ENCODE results near the gene PRKCB. TPM values are rescaled to one million over a fixed set of nuclear protein-coding genes. Genes with fewer than 3 reads are reported as not detected.

Gene PRKCB
- total and polyA plus RNA-seq, 2 donors from 2014 or later: 0.62 to 17.8 TPM

GRCh38 chr16:23847948-23848347, 12.2 kb downstream of the PRKCB start:
- no peak for TF ChIP-seq CTCF (IDR thresholded peaks at IDR 0.05; ENCODE audit: borderline replicate concordance, extremely low read depth, insufficient read depth)
- H3K9me3 ChIP-seq (ENCODE audit: control insufficient read depth in 2 of 3, insufficient read depth in 1 of 3, low read length in 3 of 3): peaks cover 0 to 6% (median 0%) of the 10 kb centered on the region in 3 donors
- H3K4me1 ChIP-seq (ENCODE audit: control insufficient read depth in 2 of 3, insufficient read depth in 2 of 3, low read depth in 1 of 3, low read length in 3 of 3): no peaks in the 10 kb centered on the region
- DNase-seq (no peak), FAIRE-seq (no peak)
- no peak overlapping the region for H3K27ac ChIP-seq (ENCODE audit: low read depth in 2 of 2, low read length in 2 of 2)
- intact Hi-C loops (cut with DNase I): no loop called here
- no peak overlapping the region for H3K4me3 ChIP-seq (ENCODE audit: low read length in 3 of 3)
- no peak overlapping the region for H3K9ac ChIP-seq (ENCODE audit: low read length in 3 of 3)
- no peaks in the 10 kb centered on the region for H3K36me3 ChIP-seq (ENCODE audit: control insufficient read depth in 2 of 3, insufficient read depth in 3 of 3, low read length in 3 of 3)
- no peaks in the 10 kb centered on the region for H3K27me3 ChIP-seq (ENCODE audit: control insufficient read depth, insufficient read depth, low read length)

GRCh38 chr16:23848958-23849357, 13.2 kb downstream of the PRKCB start:
- Histone ChIP-seq H3K4me1 (ENCODE audit: control insufficient read depth in 2 of 3, insufficient read depth in 2 of 3, low read depth in 1 of 3, low read length in 3 of 3) (no peaks in the 10 kb centered on the region), H3K9ac (ENCODE audit: low read length in 3 of 3) (no peak overlapping the region), H3K27me3 (ENCODE audit: control insufficient read depth, insufficient read depth, low read length) (no peaks in the 10 kb centered on the region), H3K36me3 (ENCODE audit: control insufficient read depth in 2 of 3, insufficient read depth in 3 of 3, low read length in 3 of 3) (no peaks in the 10 kb centered on the region), H3K4me3 (ENCODE audit: low read length in 3 of 3) (no peak overlapping the region), H3K9me3 (ENCODE audit: control insufficient read depth in 2 of 3, insufficient read depth in 1 of 3, low read length in 3 of 3) (peaks cover 0 to 6% (median 0%) of the 10 kb centered on the region in 3 donors), H3K27ac (ENCODE audit: low read depth in 2 of 2, low read length in 2 of 2) (no peak overlapping the region)
- FAIRE-seq: no peak
- no peak for DNase-seq
- no peak for TF ChIP-seq CTCF (IDR thresholded peaks at IDR 0.05; ENCODE audit: borderline replicate concordance, extremely low read depth, insufficient read depth)
- intact Hi-C loops (cut with DNase I): no loop called here

- Histone ChIP-seq H3K4me3 (ENCODE audit: low read length in 3 of 3) (no peak overlapping the region), H3K9me3 (ENCODE audit: control insufficient read depth in 2 of 3, insufficient read depth in 1 of 3, low read length in 3 of 3) (peaks cover 0 to 6% (median 0%) of the 10 kb centered on the region in 3 donors), H3K27me3 (ENCODE audit: control insufficient read depth, insufficient read depth, low read length) (no peaks in the 10 kb centered on the region), H3K4me1 (ENCODE audit: control insufficient read depth in 2 of 3, insufficient read depth in 2 of 3, low read depth in 1 of 3, low read length in 3 of 3) (no peaks in the 10 kb centered on the region), H3K9ac (ENCODE audit: low read length in 3 of 3) (no peak overlapping the region), H3K36me3 (ENCODE audit: control insufficient read depth in 2 of 3, insufficient read depth in 3 of 3, low read length in 3 of 3) (no peaks in the 10 kb centered on the region), H3K27ac (ENCODE audit: low read depth in 2 of 2, low read length in 2 of 2) (no peak overlapping the region)
- intact Hi-C loops (cut with DNase I): no loop called here
- DNase-seq (no peak), FAIRE-seq (no peak)
- TF ChIP-seq CTCF (IDR thresholded peaks at IDR 0.05; ENCODE audit: borderline replicate concordance, extremely low read depth, insufficient read depth): no peak
These were observed 17.2 kb downstream of the PRKCB start for GRCh38 chr16:23852794-23853562.

Data from kidney (tissue), 14 donors.